ENCODE results near the gene BACH2. TPM values are rescaled to one million over a fixed set of nuclear protein-coding genes. Genes with fewer than 3 reads are reported as not detected.
"Not testable (repeated sequence)": the region's sequence is repeated elsewhere in the genome, so short reads cannot be mapped to it uniquely, and the experiment has no call there.

BACH2 gene
- total RNA-seq, 1 experiment from 2014 or later: 2.0 TPM

DNA sequence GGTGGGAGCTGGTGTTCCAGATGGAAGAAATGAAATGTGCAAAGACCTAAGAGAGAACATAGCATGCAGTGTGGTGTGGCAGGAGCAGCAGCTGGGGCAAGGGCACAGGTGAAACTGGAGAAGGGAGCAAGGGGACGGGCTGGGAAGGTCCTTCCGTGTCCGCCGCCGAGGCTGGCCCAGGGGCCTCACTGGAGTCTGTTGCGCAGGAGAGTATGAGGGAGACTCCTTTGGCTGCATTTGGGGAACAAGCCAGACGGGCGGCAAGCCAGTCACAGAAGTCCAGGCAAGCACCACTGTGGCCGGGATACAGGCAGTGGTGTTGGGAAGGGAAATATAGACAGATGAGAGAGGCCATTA, 324.6 kb downstream of the BACH2 start:
- DNase-seq (ENCODE audit: low read depth): no peak

DNA sequence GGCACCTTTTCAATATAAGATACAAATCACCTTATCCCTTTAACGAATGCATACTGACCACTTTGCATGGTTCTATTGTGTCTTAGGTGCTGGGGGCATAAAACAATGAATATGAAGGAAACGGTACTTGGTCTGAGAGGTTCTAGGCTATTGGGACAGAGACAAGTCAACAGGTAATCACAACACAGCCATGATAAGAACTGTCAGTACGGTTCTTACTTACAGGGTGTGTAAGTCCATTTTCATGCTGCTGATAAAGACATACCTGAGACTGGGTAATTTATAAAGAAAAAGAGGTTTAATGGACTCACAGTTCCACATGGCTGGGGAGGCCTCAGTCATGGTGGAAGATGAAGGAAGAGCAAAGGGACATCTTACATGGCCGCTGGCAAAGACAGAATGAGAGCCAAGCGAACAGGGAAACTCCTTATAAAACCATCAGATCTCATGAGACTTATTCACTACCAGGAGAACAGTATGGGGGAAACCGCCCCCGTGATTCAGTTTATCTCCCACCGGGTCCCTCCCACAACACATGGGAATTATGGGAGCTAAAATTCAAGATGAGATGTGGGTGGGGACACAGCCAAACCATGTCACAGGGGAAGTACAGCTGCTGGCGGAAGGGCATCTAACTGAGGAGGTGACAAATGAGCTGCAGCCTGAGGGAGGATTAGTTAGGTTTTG, 325.2 kb downstream of the BACH2 start:
- DNase-seq (ENCODE audit: low read depth): not testable (repeated sequence)

DNA sequence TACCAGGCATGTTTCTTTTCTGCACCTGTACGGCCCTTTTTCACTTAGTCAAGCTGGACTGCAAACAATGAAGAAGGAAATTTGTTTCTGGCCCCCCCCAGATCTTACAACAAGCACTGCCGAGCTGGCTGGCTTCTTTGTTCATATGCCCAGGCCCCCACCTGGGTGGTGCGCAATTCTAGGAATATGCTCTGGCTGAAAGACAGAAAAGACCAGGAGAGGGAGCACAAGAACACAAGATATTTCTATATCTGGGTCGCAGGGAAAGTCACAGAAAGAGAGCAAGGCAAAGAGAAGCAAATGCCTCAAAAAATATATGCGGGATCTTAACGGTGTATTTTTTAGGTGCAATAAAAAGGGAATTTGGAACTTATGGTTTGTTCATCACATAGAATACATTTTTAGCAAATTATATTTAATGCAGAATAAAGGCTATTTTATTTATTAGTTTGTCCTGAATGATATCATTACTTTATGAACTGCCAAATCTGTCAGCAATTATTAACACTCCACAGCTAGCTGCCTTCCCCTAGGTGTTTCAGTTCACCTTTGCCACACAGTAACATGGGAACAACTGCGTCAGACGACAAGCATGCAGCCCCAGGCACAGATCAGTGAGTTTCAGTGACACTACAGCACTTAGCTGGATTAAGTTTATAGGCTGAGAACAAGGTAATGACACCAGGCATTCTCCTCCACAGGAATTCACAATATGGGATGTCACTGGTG, 325.9 kb downstream of the BACH2 start:
- DNase-seq (ENCODE audit: low read depth): peak; percentile 73

DNA sequence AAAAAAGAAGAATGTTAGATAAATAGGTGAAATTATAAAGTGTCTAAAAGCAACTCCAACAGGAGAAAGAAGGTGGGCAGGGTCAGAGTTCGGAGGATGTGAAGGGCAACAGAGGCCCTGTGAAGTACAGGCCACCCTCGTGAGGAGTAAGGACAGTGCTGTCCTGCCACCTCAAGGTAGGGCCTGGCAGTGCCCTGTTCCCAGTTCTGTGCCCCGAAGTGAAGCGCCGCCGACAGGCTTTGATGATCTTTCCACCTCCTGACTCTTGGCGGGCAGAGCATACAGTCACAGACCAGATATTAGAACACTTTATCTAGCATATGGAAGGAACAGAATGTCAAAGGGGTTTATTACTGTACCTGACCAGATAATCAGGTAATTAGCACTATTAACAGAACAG, 326.6 kb downstream of the BACH2 start:
- DNase-seq (ENCODE audit: low read depth): peak; percentile 26

DNA sequence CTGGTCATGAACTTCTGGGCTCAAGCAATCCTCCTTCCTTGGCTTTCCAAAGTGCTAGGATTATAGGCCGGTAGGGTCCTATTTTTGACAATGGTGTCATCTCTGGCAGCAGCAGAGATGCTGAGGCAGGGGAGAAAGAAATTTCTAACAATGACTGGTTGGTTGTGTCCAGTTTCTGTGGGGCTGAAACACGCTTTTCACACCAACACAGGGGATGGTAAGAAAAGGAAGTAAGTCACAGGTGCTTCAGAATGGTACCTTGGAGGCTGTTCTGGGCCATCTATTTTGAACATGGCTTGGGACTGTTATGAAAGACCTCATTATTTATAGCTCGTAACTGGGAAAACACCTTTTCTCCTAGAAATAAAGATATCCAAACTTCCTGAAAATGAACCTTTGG, 329.7 kb downstream of the BACH2 start:
- DNase-seq (ENCODE audit: low read depth): no peak

DNA sequence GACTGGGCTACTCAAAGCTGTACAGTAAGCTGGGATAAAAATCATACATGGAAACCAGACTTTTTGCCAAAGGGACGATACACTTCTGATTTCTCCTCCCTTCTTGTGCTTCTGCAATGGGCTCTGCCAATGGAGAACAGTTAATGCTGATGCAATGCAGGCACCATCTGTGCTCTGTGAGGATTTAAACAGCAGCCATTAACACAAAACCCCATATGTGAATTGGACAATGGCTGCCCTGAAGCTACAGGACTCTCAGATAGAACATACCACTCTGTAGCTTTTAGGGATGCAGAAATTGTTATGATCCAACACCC, 330.5 kb downstream of the BACH2 start:
- DNase-seq (ENCODE audit: low read depth): peak; percentile 34

DNA sequence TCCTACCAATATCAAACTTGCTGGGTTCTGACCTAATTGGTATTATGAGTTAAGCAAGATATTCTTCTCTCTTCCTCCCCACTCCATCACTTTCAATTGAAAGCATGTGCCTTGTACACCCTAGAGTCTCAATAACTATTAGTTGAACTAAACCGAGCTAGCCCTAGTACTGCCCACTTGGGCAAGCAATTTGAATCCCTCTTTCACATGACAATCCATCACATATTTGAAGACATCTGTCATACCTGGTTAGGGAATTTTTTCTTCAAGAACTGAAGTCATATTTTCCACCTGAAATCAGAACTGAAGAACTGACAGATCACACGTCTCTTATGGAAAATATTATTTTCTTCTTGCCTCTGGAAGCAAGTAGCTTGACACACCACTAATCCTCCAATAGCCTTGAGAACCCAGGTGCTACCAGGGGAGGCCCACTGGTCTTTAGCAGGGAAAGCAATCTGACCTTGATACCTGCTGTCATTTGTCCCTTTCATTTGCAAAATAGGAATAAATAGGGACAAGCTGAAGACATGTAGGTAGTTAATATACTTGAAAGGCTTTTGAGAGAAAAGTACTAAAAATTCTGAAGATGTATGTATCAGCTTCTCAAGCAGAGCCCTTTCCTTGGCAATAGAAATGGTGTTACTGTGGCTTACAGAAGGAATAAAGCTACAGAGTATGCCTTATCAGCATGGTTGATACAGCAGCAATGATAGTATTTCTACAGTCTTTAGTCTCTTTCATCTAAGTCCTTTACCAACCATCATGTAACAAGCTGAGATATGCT, 331.0 kb downstream of the BACH2 start:
- DNase-seq (ENCODE audit: low read depth): no peak

DNA sequence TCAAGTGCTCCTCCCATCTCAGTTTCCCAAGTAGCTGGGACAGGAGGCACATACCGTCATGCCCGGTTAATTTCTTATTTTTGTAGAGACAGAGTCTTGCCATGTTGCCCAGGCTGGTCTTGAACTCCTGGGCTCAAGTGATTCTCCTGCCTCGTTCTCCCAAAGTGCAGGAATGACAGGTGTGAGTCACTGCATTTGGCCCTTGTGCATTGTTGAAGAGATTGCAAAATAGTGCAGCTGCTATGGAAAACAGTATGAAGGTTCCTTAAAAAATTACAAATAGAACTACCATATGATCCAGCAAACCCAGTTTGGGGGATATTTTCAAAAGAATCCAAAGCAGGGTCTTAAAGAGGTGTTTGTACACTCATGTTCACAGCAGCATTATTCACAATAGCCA, 333.3 kb downstream of the BACH2 start:
- no peak for DNase-seq (ENCODE audit: low read depth)

DNA sequence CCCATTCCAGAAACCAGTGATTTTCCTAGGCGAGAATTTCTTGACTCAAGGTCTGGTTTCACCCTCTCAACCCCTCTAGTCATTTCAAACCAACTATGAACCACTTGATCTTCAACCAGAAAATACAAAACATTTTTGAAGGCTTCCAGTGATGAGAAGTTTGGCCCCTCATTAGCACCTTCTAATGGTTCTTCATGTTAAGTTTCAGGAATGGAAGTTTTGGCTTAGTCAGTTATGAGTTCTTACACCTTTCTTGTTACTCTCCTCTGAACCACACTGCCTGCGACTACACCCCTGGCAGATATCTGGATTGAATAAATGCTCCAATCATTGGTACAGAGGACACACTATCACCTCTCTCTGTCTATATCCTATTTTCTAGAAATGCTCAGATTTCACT, 335.2 kb downstream of the BACH2 start:
- no peak for DNase-seq (ENCODE audit: low read depth)

DNA sequence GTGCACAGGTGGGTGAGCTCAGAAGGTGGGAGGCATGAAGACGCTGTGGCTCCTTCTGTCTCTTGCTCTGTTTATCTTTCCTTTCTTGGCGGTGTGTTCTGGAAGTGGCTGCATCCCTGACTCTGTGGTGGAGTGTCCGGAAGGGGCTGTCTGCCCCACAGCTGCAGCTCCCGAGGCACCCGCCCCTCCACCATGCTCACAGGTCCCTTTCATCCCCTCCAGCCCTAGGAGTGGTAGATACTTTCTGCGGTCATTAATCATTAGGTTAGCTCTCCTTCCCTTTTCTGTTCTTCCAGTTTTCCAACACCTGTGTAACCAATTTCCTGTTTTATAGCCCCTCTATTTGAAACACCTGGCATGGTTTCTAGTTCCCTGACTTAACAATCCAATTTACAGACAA, 336.8 kb downstream of the BACH2 start:
- no peak for DNase-seq (ENCODE audit: low read depth)

DNA sequence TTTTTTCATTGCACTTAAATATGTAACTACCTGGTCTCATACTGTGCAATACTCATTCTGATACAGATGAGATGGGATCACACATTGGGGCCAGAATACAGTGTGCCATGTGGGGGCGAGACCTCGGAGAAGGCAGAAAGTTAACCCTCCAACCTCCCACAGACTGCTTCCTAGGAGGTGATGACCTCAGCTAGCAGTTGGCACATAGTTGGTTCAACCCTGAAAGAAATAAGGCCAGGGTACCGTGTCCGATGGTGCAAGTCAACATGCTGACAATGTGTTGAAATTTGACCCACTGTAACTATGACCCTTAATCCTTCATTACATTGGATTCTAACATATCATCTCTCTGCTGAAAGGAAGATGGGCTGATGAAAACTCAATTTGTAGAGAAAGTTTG, 340.5 kb downstream of the BACH2 start:
- DNase-seq (ENCODE audit: low read depth): no peak

DNA sequence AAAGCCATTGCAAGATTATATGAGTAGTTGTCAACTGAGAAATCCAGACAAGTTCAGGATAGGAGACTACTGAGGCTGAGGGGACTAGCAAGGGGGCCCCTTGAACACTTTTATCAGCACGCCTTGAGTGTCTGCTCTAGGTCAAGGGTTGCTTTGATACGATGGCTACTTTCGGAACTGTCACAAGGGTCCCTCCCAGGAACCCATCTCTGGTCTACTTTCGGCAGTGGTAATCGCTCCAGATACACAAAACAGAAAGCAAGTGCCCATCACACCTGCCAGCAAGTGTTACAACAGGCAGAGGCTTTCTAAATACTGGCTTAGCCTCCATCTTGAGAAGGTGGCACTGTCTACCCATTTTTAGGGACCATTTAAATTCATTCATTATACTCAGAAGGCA, 341.3 kb downstream of the BACH2 start:
- no peak for DNase-seq (ENCODE audit: low read depth)

DNA sequence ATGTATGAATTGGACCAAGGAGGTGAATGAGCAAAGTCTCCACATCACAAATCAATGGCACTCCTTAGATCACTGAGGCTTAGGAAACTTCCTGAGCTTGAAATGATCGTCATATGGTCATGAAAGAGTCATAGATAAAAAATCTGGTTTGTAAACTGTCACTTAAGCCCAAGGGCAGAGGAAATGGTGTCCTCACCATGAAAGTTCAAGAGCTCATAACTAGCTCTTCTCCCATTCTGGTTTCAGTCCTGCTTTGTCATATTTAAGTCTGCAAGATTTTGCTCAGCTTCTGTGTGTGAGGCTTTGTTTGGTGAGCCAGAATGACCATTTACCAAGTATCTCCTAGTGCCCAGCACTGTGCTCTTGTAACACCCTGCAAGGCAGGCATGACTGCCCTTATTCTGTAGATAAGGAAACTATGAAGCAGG, 341.9 kb downstream of the BACH2 start:
- peak; percentile 72 for DNase-seq (ENCODE audit: low read depth)

DNA sequence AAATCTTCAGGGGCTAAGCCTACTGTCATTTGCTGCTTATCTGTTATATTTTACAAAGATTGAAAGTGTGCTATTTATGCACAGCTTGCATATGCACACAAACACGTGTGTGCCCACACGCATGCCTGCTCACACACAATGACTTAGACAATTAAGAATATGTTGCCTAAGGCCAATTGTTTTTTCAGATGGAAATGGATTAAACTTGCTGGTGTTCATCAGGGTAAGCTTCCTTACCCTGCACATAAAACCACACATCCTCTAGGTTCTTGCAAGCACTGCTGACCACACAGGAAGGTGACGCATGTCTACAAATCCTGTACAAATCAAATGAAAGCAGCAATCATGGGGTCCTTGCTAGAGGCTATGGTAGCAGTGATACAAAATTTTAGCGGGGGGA, 344.0 kb downstream of the BACH2 start:
- DNase-seq (ENCODE audit: low read depth): peak; percentile 99

DNA sequence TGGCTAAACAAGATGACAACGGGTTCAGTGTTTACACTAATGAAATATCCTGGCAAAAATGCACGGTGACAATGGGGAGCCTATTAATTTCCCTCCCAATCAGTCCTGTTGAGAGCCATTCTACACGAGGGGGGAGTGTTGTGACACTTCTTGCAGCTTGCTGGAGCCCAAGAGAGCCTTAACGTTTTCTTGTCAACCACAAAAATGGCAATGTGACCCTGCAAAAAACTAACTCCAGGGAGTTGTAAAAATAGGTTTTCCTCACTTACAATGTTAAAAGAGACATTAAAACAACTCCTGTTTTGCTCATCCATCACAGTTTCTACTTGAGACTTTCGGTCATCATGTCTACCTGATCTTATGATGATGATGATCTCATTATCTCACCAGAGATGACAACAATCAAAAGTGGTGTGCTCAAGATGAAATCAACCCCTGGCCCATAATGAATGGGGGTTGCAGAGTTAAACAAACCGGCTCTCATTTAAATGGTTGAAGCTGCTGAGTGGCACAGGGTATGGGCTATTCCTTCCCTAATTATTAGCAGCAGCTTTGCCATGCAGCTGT, 344.5 kb downstream of the BACH2 start:
- peak; percentile 44 for DNase-seq (ENCODE audit: low read depth)

DNA sequence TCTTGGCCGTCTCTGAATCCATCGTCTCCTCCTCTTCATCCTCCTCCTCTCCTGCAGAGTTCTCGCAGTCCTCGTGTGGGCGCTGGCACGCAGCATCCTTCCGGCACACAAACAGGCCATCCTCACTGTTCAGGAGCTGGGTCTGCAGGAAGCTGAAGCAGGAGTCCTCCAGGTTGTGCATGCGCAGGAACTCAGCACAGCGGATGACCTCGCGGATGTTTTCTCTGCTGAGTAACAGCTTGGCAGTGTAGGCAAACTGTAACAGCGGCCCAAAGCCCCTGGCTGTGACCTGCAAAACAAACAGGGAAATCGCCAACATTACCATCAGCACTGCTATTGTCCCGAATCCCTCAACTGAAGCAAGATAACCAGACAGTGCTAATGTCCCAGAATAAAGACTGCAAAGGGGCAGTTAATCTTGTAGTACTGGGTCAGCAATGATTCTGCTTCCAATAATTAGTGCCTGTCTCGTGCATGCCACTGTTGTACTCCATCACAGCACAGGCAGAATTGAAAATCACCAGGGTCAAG, 345.0 kb downstream of the BACH2 start:
- peak; percentile 75 for DNase-seq (ENCODE audit: low read depth)

DNA sequence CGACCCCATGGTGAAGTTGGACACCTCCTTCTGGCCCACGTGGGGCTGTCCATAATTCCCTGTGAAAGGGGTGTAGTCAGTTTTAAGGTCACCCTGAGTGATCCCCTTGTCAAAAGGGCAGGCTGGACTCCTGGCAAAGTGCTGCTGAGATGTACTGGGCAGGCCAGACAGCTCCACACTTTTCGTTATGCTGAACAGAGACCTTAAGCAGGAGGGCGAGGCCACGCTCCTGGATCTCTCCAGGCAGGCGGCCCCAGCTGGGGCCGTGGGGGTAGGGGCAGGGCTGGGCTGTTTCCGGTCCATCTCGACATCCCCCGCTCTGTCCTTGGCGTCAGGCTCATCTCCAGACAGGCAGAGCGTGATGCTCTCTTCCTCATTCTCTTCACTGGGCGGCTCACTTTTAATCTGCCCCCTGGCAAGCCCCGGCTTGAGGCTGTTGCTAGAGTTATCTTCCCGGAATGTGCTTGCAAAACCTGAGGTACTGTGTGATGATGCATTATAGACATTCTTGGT, 345.7 kb downstream of the BACH2 start:
- peak; percentile 81 for DNase-seq (ENCODE audit: low read depth)

DNA sequence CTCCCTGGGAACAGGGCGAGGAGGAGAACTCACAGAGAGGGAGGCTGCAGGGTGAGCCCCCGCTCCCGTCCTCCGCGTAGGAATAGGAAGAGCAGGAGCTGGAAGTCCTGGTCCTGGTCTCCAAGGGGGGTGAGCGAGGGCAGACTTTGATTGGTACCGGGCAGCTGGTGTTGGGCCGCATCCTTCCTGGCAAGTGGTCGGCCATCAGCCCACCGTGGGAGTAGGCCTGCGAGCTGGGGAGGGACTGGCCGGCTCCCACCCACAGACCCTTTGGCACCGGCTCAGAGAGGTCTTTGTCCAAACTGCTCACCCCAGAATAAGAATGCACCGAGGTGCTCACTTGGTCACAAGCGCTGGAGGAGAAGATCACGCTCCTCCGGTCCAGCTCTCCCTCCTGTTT, 346.2 kb downstream of the BACH2 start:
- DNase-seq (ENCODE audit: low read depth): no peak

DNA sequence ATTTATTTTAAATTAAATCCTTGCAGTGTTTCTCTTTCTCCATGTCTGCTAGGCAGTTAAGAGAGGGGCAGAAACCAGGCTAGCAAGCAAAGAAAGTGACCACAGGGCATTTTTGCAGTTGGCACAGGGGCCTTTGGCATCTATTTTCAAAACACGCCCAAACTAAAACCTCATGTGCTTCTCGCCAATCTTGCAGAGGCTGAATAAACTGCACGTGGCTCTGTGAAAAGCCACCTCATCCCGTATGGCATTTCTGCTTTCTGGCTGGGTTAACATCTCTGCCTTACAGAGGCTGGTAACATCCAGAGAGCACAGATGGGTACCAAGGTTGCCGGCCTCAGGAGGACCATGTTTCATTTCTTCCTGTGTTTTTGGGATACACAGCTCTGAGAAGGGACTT, 347.8 kb downstream of the BACH2 start:
- DNase-seq (ENCODE audit: low read depth): no peak

DNA sequence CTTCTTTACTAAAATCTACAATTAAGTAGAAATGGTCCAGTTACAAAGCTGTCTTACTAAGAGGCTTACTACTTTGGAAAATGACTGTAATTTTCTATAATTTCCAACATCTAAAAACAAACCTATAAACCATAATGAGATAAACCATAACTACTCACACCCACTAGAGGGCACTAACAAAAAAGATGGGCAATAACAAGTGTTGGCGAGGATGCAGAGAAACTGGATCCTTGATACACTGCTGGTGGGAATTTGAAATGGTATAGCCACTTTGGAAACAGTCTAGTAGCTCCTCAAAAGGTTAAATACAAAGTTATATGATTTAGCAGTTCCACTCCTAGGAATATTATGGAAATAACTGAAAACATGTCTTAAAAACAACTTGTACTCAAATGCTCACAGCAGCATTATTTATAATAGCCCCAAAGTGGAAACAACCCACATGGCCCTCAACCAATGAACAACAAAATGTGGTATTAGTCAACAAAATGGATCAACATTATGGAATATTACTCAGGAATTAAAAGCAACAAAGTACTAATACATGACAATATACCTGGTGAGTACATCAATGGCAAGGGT, 351.7 kb downstream of the BACH2 start:
- no peak for DNase-seq (ENCODE audit: low read depth)

DNA sequence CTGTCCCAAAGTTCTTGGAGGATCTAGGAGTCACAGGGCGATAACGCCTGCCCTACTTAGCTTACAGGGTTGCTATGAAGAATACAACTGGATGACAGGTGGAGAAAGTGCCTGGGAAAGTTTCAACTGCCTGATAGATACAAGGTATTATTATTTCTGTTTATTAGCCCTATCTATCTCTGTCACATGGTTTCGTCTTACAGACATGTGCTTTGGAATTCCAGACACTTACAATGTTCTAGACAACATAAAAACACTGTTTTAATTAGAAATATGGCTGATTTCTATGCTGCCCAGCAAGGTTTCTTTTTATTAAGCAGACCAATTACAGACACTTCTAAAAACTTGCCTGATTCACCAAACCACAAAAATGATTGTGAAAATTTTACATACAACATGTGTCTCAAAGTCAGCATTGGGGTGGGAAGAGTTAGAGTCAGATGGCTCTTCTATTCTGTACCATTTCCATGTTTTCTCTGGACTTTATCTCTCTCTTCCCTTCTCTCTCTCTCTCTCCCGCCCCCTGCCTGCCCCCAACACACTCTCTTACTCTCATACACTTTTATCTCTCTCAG, 352.4 kb downstream of the BACH2 start:
- no peak for DNase-seq (ENCODE audit: low read depth)

All from RPMI7951 (cell line).